HG02970 (cell line): Measurements from ENCODE around the gene LAMA3.
A peak's percentile ranks its signal among the peaks of the same experiment; 100 is the strongest.

Experiments used
- ATAC-seq: cut with Tn5 transposase; IDR thresholded peaks from one replicate; pipeline ENCODE4 v1.9.1; 2021; ENCODE audit warnings: mild to moderate bottlenecking, moderate library complexity, moderate number of reproducible peaks; ENCODE audit not compliant: unreplicated experiment, low FRiP score

LAMA3 gene

GRCh38 chr18:23812546-23813440 lies 123.5 kb downstream of the LAMA3 start:
- ATAC-seq = no peak

GRCh38 chr18:23814991-23815614 lies 125.8 kb downstream of the LAMA3 start:
- ATAC-seq = no peak

GRCh38 chr18:23816021-23816420 lies 126.8 kb downstream of the LAMA3 start:
- no peak for ATAC-seq

GRCh38 chr18:23816740-23817139 lies 127.5 kb downstream of the LAMA3 start:
- ATAC-seq = no peak

GRCh38 chr18:23819001-23819400 lies 129.7 kb downstream of the LAMA3 start:
- ATAC-seq = no peak

- no peak for ATAC-seq
Measured at GRCh38 chr18:23822590-23823385, 133.5 kb downstream of the LAMA3 start.

GRCh38 chr18:23824240-23824639 lies 135.0 kb downstream of the LAMA3 start:
- no peak for ATAC-seq

GRCh38 chr18:23824669-23825068 lies 135.4 kb downstream of the LAMA3 start:
- no peak for ATAC-seq

- no peak for ATAC-seq
Measured at GRCh38 chr18:23825496-23825895, 136.2 kb downstream of the LAMA3 start.

GRCh38 chr18:23825978-23826405 lies 136.7 kb downstream of the LAMA3 start:
- ATAC-seq = no peak

- ATAC-seq = no peak
Measured at GRCh38 chr18:23826850-23827620, 137.8 kb downstream of the LAMA3 start.

GRCh38 chr18:23827681-23828080 lies 138.4 kb downstream of the LAMA3 start:
- ATAC-seq = no peak

- ATAC-seq = peak; percentile 62
Measured at GRCh38 chr18:23828426-23828825, 139.2 kb downstream of the LAMA3 start.

- no peak for ATAC-seq
Measured at GRCh38 chr18:23832911-23833310, 143.7 kb downstream of the LAMA3 start.

GRCh38 chr18:23833714-23834113 lies 144.5 kb downstream of the LAMA3 start:
- ATAC-seq = no peak

- ATAC-seq = no peak
Measured at GRCh38 chr18:23835091-23835490, 145.8 kb downstream of the LAMA3 start.

- ATAC-seq = no peak
Measured at GRCh38 chr18:23835506-23835905, 146.3 kb downstream of the LAMA3 start.

- ATAC-seq = no peak
Measured at GRCh38 chr18:23837591-23837990, 148.3 kb downstream of the LAMA3 start.

GRCh38 chr18:23838233-23838632 lies 149.0 kb downstream of the LAMA3 start:
- ATAC-seq = no peak

GRCh38 chr18:23838801-23839366 lies 149.6 kb downstream of the LAMA3 start:
- ATAC-seq = no peak
